ENCODE results near the gene CLEC17A.
"Not testable (repeated sequence)": the region's sequence is repeated elsewhere in the genome, so short reads cannot be mapped to it uniquely, and the experiment has no call there.

Gene CLEC17A

DNA sequence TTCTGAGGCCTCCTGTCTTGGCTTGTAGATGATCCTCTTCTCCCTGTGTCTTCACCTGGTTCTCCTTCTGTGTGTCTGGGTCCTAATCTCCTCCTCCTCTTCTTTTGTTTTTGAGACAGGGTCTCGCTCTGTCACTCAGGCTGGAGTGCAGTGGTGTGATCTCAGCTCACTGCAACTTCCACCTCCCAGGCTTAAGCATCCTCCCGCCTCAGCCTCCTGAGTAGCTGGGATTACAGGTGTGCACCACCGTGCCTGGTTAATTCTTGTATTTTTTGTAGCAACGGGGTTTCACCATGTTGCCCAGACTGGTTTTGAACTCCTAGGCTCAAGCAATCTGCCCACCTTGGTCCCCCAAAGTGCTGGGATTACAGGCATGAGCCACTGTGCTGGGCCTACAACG lies 29.4 kb downstream of the CLEC17A start:
- DNase-seq (ENCODE audit: insufficient read length, low spot score); FAIRE-seq: not testable (repeated sequence)
- peak; percentile 65; the same call in 1 of the 2 replicates for TF ChIP-seq POLR2AphosphoS5 (IDR thresholded peaks at IDR 0.05; ENCODE audit: low read depth, low read length)

DNA sequence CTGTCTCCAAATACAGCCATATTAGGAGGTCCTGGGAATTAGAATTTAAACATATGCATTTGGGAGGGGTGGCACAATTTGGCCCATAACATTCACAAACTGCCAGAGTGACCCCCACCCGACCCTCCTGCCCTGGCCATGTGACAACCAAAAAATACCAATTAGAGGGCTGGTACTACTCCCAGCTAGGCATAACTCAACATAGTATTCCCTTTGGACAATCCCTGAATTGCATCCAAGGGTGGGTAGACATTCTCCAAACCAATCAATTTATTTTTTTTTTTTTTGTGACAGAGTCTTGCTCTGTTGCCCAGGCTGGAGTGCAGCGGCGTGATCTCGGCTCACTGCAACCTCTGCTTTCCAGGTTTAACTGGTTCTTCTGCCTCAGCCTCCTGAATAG lies 29.8 kb downstream of the CLEC17A start:
- no peak for FAIRE-seq
- no peak for DNase-seq (ENCODE audit: insufficient read length, low spot score)
- no peak for TF ChIP-seq POLR2A (IDR thresholded peaks at IDR 0.05; ENCODE audit: low read depth, low read length)
- peak; percentile 63 for TF ChIP-seq POLR2AphosphoS5 (IDR thresholded peaks at IDR 0.05; ENCODE audit: low read depth, low read length)

DNA sequence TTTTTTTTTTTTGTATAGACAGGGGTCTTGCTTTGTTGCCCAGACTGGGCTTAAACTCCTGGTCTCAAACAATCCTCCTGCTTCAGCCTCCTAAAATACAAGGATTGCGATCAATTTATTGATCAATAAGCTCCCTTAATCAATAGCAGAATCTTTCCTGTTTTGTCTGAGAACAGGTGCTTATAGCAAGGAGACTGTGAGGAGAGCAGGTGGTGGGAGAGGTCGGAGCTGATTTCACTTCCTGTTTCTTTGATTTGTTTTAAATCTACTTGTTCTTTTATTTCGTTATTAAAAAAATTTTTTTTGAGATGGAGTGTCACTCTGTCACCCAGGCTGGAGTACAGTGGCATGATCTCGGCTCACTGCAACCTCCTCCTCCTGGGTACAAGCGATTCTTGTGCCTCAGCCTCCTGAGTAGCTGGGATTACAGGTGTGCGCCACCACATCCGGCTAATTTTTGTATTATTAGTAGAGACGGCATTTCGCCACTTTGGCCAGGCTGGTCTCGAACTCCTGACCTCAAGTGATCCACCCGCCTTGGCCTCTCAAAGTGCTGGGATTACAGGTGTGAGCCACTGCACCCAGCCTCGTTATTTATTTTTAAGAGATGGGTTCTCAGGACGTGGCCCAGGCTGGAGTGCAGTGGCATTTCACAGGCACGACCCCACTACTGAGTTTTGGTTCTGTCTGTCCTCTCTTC lies 30.7 kb downstream of the CLEC17A start:
- DNase-seq (ENCODE audit: insufficient read length, low spot score); FAIRE-seq: not testable (repeated sequence)
- peak; percentile 94 for TF ChIP-seq SPI1 (IDR thresholded peaks at IDR 0.05; ENCODE audit: low read depth, low read length)

DNA sequence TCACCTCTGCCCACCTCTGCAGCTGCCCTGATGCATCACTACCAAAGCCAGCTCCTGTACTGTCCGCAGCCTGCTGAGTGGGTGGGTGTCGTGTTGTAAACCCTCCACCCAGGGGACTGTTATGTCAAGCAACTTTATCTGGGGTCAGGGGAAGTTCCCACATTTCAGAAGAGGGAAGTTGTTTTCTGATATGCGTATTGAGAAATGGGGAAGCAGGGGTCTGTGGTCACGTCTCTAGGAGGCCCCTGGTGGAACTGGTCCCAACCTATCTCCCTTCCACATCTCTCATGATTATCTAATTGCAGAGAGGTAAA lies 31.2 kb downstream of the CLEC17A start:
- no peak for TF ChIP-seq TAF1 (IDR thresholded peaks at IDR 0.05; ENCODE audit: low read depth, low read length)
- TF ChIP-seq POU2F2 (IDR thresholded peaks at IDR 0.05; ENCODE audit: low read depth, low read length): 0 out of 2 replicates have a peak, but pooled peaks have one; percentile 16
- no peak for TF ChIP-seq POLR2AphosphoS5 (IDR thresholded peaks at IDR 0.05; ENCODE audit: low read depth, low read length)
- peak; percentile 86 for TF ChIP-seq SPI1 (IDR thresholded peaks at IDR 0.05; ENCODE audit: low read depth, low read length)
- TF ChIP-seq PAX5 (IDR thresholded peaks at IDR 0.05; ENCODE audit: insufficient read depth, low read length, severe bottlenecking): no peak
- TF ChIP-seq POLR2A (IDR thresholded peaks at IDR 0.05; ENCODE audit: low read depth, low read length): no peak
- peak; percentile 87 for FAIRE-seq
- DNase-seq (ENCODE audit: insufficient read length, low spot score): peak; percentile 26

DNA sequence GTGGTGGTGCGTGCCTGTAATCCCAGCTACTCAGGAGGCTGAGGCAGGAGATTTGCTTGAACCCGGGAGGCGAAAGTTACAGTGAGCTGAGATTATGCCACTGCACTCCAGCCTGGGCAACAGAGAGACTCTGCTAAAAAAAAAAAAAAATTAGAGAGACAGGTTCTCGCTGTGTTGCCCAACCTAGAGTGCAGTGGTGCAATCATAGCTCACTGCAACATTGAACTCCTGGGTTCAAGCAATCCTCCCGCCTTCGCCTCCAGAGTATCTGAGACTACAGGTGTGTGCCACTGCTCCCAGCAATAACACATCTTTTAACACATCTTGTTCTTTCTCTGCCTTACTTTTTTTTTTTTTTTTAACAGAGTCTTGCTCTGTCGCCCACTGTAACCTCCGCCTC lies 32.7 kb downstream of the CLEC17A start:
- no peak for FAIRE-seq
- TF ChIP-seq SPI1 (IDR thresholded peaks at IDR 0.05; ENCODE audit: low read depth, low read length) (no peak), POLR2AphosphoS5 (IDR thresholded peaks at IDR 0.05; ENCODE audit: low read depth, low read length) (no peak), POU2F2 (IDR thresholded peaks at IDR 0.05; ENCODE audit: low read depth, low read length) (no peak), TAF1 (IDR thresholded peaks at IDR 0.05; ENCODE audit: low read depth, low read length) (no peak), POLR2A (IDR thresholded peaks at IDR 0.05; ENCODE audit: low read depth, low read length) (no peak), PAX5 (IDR thresholded peaks at IDR 0.05; ENCODE audit: insufficient read depth, low read length, severe bottlenecking) (no peak)
- no peak for DNase-seq (ENCODE audit: insufficient read length, low spot score)

DNA sequence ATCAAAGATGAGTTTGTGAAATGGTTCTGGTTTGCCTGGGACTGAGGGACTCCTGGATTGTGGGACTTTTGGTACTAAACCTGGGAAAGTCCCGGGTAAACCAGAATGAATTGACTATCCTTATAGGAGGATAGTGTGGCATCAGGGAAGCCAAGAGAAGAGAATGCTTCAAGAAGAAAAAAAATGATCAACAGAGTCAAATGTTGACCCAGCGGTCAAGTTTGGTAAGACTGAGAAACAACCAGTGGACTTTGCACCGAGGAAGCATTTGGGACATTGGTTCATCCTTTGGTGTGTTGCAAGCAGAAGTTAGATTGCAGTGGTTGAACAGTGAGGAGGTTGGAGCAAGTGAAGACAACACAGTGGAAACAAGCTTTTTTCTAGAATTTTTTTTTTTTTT lies 33.5 kb downstream of the CLEC17A start:
- FAIRE-seq (no peak), DNase-seq (ENCODE audit: insufficient read length, low spot score) (no peak)
- TF ChIP-seq POLR2AphosphoS5 (IDR thresholded peaks at IDR 0.05; ENCODE audit: low read depth, low read length) (no peak), TAF1 (IDR thresholded peaks at IDR 0.05; ENCODE audit: low read depth, low read length) (no peak), SPI1 (IDR thresholded peaks at IDR 0.05; ENCODE audit: low read depth, low read length) (no peak), POU2F2 (IDR thresholded peaks at IDR 0.05; ENCODE audit: low read depth, low read length) (no peak), POLR2A (IDR thresholded peaks at IDR 0.05; ENCODE audit: low read depth, low read length) (no peak), PAX5 (IDR thresholded peaks at IDR 0.05; ENCODE audit: insufficient read depth, low read length, severe bottlenecking) (no peak)

DNA sequence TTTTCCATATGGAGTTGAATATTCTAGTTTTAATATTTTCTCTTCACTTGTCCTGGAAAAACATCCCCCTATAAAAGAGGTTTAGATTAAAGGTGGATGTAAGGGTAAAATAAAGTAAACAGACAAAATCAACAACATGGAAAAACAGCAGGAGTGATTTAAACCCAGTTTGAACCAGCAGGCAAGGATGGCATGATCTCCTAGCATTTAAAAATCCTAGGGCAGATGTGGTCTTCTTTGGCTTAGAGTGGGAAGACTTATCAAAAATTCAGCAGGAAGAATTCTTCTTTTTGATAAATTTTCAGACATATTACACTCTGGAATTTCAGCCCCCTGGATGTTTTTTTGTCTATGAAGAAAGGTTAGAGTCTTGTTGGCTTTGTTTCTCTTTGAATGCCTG lies 36.5 kb downstream of the CLEC17A start:
- TF ChIP-seq POLR2AphosphoS5 (IDR thresholded peaks at IDR 0.05; ENCODE audit: low read depth, low read length) (no peak), POU2F2 (IDR thresholded peaks at IDR 0.05; ENCODE audit: low read depth, low read length) (no peak), POLR2A (IDR thresholded peaks at IDR 0.05; ENCODE audit: low read depth, low read length) (no peak), PAX5 (IDR thresholded peaks at IDR 0.05; ENCODE audit: insufficient read depth, low read length, severe bottlenecking) (no peak), TAF1 (IDR thresholded peaks at IDR 0.05; ENCODE audit: low read depth, low read length) (no peak), SPI1 (IDR thresholded peaks at IDR 0.05; ENCODE audit: low read depth, low read length) (no peak)
- DNase-seq (ENCODE audit: insufficient read length, low spot score) (no peak), FAIRE-seq (no peak)

DNA sequence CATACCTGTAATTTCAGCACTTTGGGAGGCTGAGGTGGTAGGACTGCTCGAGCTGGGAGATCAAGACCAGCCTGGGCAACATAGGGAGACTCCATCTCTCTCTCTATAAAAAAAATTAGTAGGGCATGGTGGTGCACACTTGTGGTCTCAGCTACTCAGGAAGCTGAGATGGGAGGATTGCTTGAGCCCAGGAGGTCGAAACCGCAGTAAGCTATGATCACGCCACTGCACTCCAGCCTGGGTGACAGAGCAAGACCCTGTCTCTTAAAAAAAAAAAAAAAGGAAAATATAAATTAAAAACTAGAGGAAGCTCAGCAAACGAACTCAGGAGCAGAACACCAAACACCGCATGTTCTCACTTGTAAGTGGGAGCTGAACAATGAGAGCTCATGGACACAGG lies 41.6 kb downstream of the CLEC17A start:
- DNase-seq (ENCODE audit: insufficient read length, low spot score); FAIRE-seq: not testable (repeated sequence)

DNA sequence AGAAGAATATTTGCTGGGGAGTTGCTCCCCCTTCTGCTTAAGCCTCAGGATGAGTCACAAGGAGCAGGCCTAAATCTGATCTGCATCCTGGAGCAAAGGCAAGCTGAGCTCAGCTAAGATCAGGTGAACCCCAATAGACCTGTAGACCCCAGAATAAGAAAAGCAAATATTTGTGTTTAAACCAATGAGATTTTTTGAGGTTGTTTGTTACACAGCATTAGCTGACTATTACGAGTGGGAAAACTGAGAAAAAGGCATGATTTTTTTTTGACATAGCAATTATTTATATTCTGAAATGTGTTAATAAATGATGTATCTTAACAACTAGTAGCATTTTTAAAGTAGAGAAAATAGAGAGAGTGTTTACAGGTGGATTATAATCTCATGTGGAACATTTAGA lies 46.7 kb downstream of the CLEC17A start:
- FAIRE-seq (no peak), DNase-seq (ENCODE audit: insufficient read length, low spot score) (no peak)
- TF ChIP-seq SPI1 (IDR thresholded peaks at IDR 0.05; ENCODE audit: low read depth, low read length): no peak
- no peak for TF ChIP-seq POU2F2 (IDR thresholded peaks at IDR 0.05; ENCODE audit: low read depth, low read length)
- no peak for TF ChIP-seq TAF1 (IDR thresholded peaks at IDR 0.05; ENCODE audit: low read depth, low read length)
- TF ChIP-seq POLR2AphosphoS5 (IDR thresholded peaks at IDR 0.05; ENCODE audit: low read depth, low read length): no peak
- TF ChIP-seq PAX5 (IDR thresholded peaks at IDR 0.05; ENCODE audit: insufficient read depth, low read length, severe bottlenecking): no peak
- TF ChIP-seq POLR2A (IDR thresholded peaks at IDR 0.05; ENCODE audit: low read depth, low read length): no peak

DNA sequence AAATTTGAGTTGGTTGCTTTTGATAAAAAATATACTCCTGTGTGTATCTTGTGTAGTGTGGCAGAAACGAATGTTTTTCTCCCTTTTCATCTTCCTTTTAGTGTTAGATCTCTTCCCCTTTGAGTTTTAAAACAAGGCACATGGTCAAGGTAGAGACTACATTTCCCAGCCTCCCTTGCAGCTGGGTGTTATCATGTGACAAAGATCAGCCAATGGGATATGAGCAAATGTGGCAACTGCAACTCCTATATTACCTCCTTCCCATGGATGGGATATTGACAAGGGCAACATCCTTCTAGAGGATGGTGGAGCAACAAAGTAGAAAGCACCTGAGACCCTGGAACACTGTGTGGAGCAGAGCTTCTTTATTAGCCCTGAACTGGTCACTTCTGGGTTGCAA lies 49.4 kb downstream of the CLEC17A start:
- FAIRE-seq (peak; percentile 95), DNase-seq (ENCODE audit: insufficient read length, low spot score) (peak; percentile 13)
- no peak for TF ChIP-seq SPI1 (IDR thresholded peaks at IDR 0.05; ENCODE audit: low read depth, low read length)
- no peak for TF ChIP-seq POLR2AphosphoS5 (IDR thresholded peaks at IDR 0.05; ENCODE audit: low read depth, low read length)
- TF ChIP-seq PAX5 (IDR thresholded peaks at IDR 0.05; ENCODE audit: insufficient read depth, low read length, severe bottlenecking): no peak
- TF ChIP-seq POU2F2 (IDR thresholded peaks at IDR 0.05; ENCODE audit: low read depth, low read length): no peak
- TF ChIP-seq POLR2A (IDR thresholded peaks at IDR 0.05; ENCODE audit: low read depth, low read length): no peak
- no peak for TF ChIP-seq TAF1 (IDR thresholded peaks at IDR 0.05; ENCODE audit: low read depth, low read length)

Data from GM12891 (cell line).